Esophagus squamous epithelium (tissue), 5 donors: Measurements from ENCODE around the gene ZFR2. TPM values are rescaled to one million over a fixed set of nuclear protein-coding genes. Genes with fewer than 3 reads are reported as not detected.

Source experiments
- DNase-seq: peaks from one replicate; lab custom pipeline; 2025; lab: John Stamatoyannopoulos, UW
- H3K27ac ChIP-seq, 4 donors: fragments of 200-600 bp; sonication (generic); one replicate each; pipeline ENCODE4 v1.5.1; 2016 to 2019; ENCODE audit warnings: mild to moderate bottlenecking in 1 of 4
- H3K27me3 ChIP-seq, 4 donors: fragments of 200-600 bp; sonication (generic); 1 replicate in 3 of 4; 2 replicates in 1 of 4; pipeline versions ENCODE4 v1.5.1 to v1.6.0; 2017 to 2021; ENCODE audit warnings: antibody characterized with exemption in 1 of 4
- H3K36me3 ChIP-seq, 3 donors: fragments of 200-600 bp; sonication (generic); one replicate each; pipeline ENCODE4 v1.5.1; 2016 to 2019
- H3K4me1 ChIP-seq, 3 donors: fragments of 200-600 bp; sonication (generic); one replicate each; pipeline ENCODE4 v1.5.1; 2017 to 2019
- H3K4me3 ChIP-seq, 4 donors: fragments of 200-600 bp; sonication (generic); 1 replicate in 3 of 4; 2 replicates in 1 of 4; pipeline ENCODE4 v1.5.1; 2016 to 2019; ENCODE audit warnings: mild to moderate bottlenecking in 2 of 4, moderate library complexity in 1 of 4
- H3K9me3 ChIP-seq, 3 donors: fragments of 200-600 bp; sonication (generic); one replicate each; pipeline ENCODE4 v1.5.1; 2016 to 2019
- CTCF ChIP-seq, 6 experiments: fragments of 450-650 bp in 4 of 6; fragments of 200-600 bp in 2 of 6; sonication (generic) in 2 of 6; IDR thresholded peaks; one replicate each; pipeline ENCODE4 v1.5.1; 2016 to 2019; ENCODE audit warnings: antibody characterized with exemption in 6 of 6, mild to moderate bottlenecking in 4 of 6, moderate library complexity in 4 of 6
- POLR2A ChIP-seq, 4 donors: fragments of 450-650 bp; IDR thresholded peaks; one replicate each; pipeline ENCODE4 v1.6.1; 2017; ENCODE audit warnings: antibody characterized with exemption in 4 of 4, mild to moderate bottlenecking in 4 of 4, moderate library complexity in 3 of 4
- WGBS, 2 donors: methylation state at CpG; one replicate each; pipeline ENCODE4 v1.1.5; 2018; 5-methylcytosine and 5-hydroxymethylcytosine counted together
- intact Hi-C: fragments of 100-400 bp; cut with DNase I; formaldehyde crosslinking; loops from one replicate; pipeline ENCODE4 v1.15.0; 2022
- total RNA-seq, 4 donors: library from RNA; depleted of rRNA; stranded (reverse); fragments of >200 nt; gene quantifications; one replicate each; pipeline ENCODE4 v1.1.0, GENCODE V29; 2016
- donor health status: DM: yes; HTN: yes; CAD: no.

Gene ZFR2
- total RNA-seq, 4 donors from 2014 or later: not detected

DNA sequence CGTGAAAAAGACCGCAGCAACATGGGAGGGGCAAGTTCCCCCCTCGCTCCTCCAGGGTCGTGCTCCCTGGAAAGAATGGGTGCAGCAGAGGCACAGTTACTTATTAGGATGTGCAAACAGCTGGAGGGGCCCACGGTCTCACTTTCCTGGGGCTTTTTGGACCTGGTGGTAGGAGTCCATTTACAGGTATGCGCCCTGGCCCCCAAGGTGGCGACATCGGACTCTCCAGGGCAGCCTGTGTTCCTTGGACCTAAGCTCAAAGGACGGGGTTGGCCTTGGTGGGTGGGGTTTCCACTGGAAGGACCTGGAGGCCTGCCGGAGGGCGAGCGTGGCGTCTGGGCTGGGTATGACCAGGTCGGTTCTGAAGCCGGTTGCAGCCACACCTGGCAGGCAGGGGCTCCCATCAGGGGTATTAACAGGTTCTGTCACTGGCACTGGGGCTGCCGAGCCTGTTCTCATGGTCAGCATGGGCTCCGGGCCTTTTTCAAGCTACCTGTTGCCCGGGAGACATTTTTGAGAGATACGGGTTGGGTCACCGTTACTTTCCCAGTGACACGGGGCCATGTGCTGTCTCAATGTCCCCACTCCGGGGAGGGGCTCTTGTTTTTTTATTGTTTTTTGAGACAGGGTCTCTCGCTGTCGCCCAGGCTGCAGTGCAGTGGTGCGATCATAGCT, 5.9 kb downstream of the ZFR2 start:
- TF ChIP-seq CTCF (IDR thresholded peaks at IDR 0.05): no peak
- TF ChIP-seq POLR2A (IDR thresholded peaks at IDR 0.05): no peak
- Histone ChIP-seq H3K4me3 (no peak overlapping the region), H3K9me3 (no peaks in the 10 kb centered on the region), H3K27me3 (peaks cover 0 to 41% (median 2%) of the 10 kb centered on the region in 4 donors), H3K36me3 (no peaks in the 10 kb centered on the region), H3K27ac (no peak overlapping the region), H3K4me1 (no peaks in the 10 kb centered on the region)
- DNase-seq: no peak
- 66 to 77% methylated on average over 11 to 12 of the region's 25 CpGs for WGBS, 2 donors
- intact Hi-C loops: no loop called here

GRCh38 chr19:3860499-3860898, 8.3 kb downstream of the ZFR2 start:
- intact Hi-C loops: no loop called here
- no peak for DNase-seq
- H3K27me3 ChIP-seq: peaks cover 0 to 16% (median 0%) of the 10 kb centered on the region in 4 donors
- 85 to 100% methylated on average over 2 to 13 of the region's 17 CpGs for WGBS, 2 donors
- no peaks in the 10 kb centered on the region for H3K9me3 ChIP-seq
- TF ChIP-seq POLR2A (IDR thresholded peaks at IDR 0.05): no peak
- TF ChIP-seq CTCF (IDR thresholded peaks at IDR 0.05): no peak
- H3K27ac ChIP-seq: no peak overlapping the region
- no peaks in the 10 kb centered on the region for H3K4me1 ChIP-seq
- H3K36me3 ChIP-seq: no peaks in the 10 kb centered on the region
- H3K4me3 ChIP-seq: no peak overlapping the region

DNA sequence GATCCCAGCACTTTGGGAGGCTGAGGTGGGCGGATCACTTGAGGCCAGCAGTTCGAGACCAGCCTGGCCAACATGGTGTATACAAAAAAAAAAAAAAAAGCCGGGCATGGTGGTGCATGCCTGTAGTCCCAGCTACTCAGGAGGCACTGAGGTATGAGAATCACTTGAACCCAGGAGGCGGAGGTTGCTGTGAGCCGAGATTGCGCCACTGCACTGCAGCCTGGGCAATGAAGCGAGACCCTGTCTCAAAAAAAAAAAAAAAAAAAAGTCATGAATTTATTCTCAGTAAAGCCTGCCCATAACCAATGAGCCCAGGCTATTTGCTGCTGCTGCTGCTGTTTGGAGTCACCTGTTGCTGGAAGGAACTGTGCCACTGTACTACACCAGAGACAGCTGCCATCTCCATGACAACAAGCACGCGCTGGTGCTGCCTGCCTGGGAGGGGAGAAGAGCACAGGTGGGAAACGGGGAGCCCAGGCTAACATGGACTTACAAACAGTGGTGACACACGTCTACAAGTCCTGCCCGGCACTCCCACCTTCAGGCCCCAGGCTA, 11.3 kb downstream of the ZFR2 start:
- no peak for DNase-seq
- Histone ChIP-seq H3K36me3 (no peaks in the 10 kb centered on the region), H3K27ac (no peak overlapping the region), H3K9me3 (peaks cover 0 to 2% (median under 1%) of the 10 kb centered on the region in 3 donors), H3K27me3 (no peaks in the 10 kb centered on the region), H3K4me3 (no peak overlapping the region), H3K4me1 (no peaks in the 10 kb centered on the region)
- no peak for TF ChIP-seq POLR2A (IDR thresholded peaks at IDR 0.05)
- TF ChIP-seq CTCF (IDR thresholded peaks at IDR 0.05): no peak
- WGBS, 2 donors: 78 to 79% methylated on average over 8 to 12 of the region's 12 CpGs
- intact Hi-C loops: no loop called here

DNA sequence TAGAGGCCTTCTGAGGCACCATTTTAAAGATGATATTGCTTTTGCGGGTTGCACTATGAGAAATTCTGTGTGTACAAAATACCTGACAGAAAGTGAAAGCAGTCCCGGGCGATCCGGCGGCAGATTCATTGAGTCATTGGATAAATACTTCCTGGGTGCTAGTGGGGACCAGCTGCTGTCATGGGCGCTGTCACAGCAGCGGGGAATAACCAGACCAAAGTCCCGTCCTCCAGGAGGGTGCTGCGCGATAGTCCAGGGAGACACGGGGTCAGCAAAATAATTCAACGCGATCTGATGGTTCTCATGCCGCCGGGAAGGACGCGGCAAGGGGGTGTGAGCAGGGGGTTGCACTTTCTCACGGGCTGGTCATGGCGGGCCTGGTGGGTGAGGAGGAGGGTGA, 13.5 kb downstream of the ZFR2 start:
- intact Hi-C loops: no loop called here
- no peak for TF ChIP-seq CTCF (IDR thresholded peaks at IDR 0.05)
- no peak for TF ChIP-seq POLR2A (IDR thresholded peaks at IDR 0.05)
- Histone ChIP-seq H3K27ac (no peak overlapping the region), H3K4me1 (no peaks in the 10 kb centered on the region), H3K9me3 (peaks cover 0 to 19% (median 17%) of the 10 kb centered on the region in 3 donors), H3K27me3 (no peaks in the 10 kb centered on the region), H3K36me3 (no peaks in the 10 kb centered on the region), H3K4me3 (no peak overlapping the region)
- WGBS, 2 donors: 76 to 82% methylated on average over 15 to 16 of the region's 19 CpGs
- DNase-seq: no peak

DNA sequence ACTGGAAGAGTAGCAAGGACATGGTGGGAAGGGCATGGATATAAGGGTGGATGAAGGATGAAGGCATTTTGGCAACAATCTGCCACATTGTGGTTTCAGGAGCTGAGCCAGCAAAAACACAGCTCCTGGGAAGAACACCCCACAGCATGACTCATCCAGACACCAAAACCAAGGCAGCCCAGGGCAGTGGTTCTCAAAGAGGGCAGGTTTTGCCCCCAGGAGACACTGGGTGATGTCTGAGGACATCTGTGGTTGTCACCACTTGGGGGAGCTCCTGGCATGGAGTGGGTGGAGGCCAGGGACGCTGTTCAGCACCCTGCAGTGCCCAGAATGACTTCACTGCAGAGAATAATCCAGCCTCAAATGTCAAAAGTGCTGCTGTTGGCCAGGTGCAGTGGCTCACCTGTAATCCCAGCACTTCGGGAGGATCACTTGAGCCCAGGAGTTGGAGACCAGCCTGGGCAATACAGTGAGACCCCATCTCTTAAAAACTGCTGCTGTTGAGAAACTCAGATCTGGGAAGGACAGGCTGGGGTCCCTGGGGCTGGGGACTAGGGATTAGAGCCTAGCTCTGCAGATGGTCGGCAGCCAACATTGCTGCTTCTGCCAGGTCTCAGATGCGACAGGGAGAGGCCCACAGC, 16.1 kb downstream of the ZFR2 start:
- Histone ChIP-seq H3K4me1 (no peaks in the 10 kb centered on the region), H3K27me3 (no peaks in the 10 kb centered on the region), H3K4me3 (no peak overlapping the region), H3K9me3 (peaks cover 0 to 19% (median 17%) of the 10 kb centered on the region in 3 donors), H3K36me3 (no peaks in the 10 kb centered on the region), H3K27ac (no peak overlapping the region)
- 22% methylated on average over 3 of the region's 4 CpGs; no CpG with 5 or more reads in 1 of the 2 donors for WGBS, 2 donors
- TF ChIP-seq POLR2A (IDR thresholded peaks at IDR 0.05): no peak
- TF ChIP-seq CTCF (IDR thresholded peaks at IDR 0.05): peak in 3 of 6 experiments; percentile 16 to 56 (median 35)
- DNase-seq: no peak
- intact Hi-C loops: no loop called here
